Anterior cingulate cortex (tissue), 58 donors: Measurements from ENCODE around the gene MYO1D.
"Not testable (repeated sequence)": the region's sequence is repeated elsewhere in the genome, so short reads cannot be mapped to it uniquely, and the experiment has no call there.

Experiments
- DNase-seq, 58 donors: peaks; one replicate each; lab custom pipeline; 2025; lab: John Stamatoyannopoulos, UW

MYO1D gene

DNA sequence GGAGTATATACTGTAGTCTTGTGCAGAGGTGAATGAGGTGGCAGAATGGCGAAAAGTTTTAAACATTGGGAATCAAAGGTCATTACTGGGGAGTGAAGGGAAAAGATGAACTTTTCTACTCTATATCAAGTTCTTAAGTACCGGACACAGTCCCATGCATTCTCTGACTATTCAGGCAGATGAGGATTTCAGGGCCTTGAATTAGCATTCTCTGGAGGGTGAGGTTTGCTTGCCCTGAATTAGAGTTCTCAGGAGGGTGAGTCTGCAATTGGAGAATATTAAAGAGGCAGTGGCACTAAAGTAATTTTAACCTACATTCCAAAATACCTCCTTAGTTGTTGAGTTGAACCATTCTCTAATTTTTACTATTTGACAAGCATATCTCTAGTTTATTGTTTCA, 423.6 kb downstream of the MYO1D start:
- DNase-seq, result no peak

DNA sequence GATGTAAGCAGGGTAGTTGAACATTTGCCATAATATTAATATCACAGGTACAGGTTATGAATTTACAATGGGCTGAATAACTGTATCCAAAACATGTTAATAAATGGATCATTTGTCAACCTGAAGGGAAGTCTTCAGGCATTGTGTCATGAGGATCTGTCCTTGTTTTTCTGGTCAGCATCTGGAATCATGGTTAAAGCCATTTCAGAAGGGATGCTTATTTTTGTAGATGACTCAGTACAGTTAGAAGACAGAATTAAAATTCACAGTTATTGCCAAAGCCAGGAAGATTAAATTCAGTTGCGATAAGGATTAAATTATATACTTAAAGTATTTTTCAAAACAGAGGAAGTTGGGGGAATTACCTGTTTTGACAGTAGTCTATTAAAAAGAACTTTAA, 424.6 kb downstream of the MYO1D start:
- no peak for DNase-seq

DNA sequence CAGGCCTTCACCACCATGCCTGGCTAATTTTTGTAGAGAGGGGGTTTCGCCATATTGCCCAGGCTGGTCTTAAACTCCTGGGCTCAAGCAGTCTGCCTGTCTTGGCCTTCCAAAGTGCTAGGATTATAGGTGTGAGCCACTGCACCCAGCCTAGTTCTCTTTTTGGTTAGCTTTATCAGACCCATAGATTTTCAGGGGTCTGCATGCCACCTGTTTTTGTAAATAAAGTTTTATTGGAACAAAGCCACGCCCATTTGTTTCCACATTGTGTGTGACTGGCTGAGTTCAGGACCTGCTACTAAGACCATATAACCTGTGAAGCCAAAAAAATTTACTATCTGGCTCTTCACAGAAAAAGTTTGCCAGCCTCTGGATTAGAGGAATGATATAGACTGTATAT, 425.0 kb downstream of the MYO1D start:
- DNase-seq, result no peak

DNA sequence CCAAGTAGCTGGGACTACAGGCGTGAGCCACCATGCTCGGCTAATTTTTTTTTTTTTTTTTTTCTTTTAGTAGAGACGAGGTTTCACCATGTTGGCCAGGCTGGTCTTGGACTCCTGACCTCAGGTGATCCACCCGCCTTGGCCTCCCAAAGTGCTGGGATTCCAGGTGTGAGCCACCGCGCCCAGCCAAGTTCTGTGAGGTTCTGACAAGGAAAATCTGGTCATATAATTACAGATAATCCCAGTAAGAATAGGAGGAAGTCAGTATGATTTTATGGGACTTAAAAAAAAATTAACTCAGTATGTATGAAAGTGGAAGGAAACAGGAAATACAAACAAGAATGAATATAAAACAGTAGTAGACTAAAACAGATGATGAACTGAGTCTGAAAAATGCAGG, 426.5 kb downstream of the MYO1D start:
- not testable (repeated sequence) for DNase-seq

DNA sequence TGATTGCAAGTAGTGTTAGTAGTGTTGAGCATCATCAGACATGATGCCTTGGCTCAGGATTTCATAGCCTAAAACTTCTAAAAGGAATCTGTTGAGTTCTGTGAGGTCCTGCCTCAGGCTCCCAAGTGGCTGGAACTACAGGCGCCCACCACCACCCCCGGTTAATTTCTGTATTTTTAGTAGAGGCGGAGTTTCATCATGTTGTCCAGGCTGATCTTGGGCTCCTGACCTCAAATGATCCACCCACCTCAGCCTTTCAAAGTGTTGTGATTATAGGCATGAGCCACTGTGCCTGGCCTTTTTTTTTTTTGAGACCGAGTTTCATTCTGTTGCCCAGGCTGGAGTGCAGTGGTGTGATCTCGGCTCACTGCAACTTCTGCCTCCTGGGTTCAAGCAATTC, 427.0 kb downstream of the MYO1D start:
- no peak for DNase-seq

DNA sequence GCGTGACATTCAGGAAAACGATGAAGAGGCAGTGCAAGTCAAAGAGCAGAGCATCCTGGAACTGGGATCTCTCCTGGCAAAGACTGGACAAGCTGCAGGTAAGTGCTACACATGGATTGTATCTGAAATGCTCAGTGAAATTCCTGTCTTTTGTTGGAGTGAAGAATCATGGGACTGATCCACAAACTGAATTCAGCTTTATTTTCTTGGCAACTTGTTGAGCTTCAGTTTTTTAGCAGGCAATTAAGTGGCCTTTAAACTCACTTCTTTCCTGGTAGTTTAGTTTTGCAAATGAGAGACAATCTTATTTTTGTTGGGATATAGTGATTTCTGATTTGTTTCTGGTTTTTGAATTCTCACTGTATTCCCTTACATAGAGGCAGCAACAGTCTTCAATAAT, 430.0 kb downstream of the MYO1D start:
- no peak for DNase-seq

DNA sequence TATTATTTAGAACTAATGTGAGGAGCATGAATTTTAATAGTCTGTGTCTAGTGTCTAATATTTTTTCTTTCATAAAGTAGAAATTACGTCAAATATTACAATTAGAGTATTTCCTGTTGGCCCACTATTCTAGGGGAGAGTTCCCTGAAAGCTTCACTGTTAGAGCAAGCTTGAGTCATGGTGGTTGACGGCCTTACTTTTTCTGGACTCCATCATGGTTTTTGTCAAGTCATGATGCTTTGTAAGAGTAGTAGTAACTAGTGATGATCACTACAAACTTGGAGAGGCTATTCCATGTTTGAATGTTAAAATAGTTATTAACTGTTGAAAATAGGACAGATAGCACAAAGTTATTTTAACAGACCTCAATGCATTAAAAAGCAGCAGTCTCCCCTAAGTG, 431.0 kb downstream of the MYO1D start:
- DNase-seq, result no peak

DNA sequence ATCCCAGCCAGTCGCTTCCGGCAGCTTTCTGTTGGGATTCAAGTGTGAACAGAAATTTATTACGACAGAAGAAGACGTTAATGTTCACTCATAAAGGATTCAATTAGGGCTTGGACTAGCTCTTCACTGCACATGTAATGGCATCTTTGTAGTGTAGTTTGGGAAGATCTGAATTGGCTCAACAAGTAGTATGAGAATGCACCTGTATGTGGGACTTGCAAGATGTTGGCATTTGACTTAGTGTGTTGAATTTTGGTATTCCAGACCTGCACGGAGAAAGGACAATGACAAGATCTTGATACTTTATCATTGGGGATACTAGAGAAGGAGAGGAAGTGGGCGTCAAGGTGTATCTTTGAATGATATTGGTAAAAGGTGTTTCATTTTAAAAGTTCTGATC, 431.4 kb downstream of the MYO1D start:
- DNase-seq, result no peak

DNA sequence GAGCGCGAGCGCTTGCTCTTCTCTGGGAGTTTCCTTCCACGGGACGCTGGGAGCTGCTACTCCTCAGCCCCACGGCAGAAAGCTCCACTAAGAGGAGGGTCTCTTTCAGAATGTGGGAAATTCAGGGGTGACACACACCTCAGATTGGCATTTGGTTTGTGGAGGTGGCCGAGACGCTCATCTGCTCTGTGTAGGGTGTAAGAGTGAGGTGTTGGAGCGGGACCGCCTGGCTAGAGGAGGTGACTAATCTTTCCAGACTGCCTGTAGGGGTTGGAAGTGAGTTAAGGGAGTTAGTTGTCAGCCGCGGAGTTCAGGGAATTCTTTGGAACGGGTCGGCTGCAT, 431.9 kb downstream of the MYO1D start:
- DNase-seq, result peak in 18 of 58 donors; percentile 10 to 69 (median 24)

DNA sequence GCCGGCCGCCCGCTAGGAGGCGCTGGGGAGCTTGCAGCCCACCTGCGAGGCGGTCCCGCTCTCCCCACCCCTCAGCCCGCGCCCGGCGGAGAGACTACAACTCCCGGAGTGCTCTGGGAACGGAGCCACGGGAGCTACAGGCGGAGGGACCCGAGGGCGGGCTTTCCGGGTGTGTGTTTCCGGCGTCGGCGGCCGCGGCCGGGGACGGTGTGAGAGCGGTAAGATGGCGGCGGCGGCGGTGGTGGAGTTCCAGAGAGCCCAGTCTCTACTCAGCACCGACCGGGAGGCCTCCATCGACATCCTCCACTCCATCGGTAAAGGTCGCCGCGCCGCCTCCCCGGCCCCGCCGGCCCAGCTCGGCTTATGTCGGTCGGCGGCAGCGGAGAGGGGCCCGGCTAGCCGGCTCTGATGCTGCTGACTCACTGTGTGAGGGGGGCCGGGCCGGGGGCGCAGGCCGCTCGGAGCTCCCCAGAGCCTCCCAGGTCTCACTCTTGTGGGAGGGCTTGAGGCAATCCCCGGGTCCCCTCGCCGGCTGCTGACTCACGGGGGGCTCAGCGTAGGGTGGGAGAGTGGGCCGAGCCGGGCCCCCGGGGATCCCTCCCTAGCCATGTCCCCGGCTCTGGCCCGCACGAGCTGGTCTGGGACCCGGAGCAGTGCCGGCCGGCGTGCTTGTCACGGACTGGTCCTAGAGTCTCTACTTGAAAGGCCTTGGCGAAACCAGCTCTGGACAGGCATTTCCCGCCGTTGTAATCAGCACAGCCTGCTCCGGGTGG, 432.4 kb downstream of the MYO1D start, which contains the start of gene PSMD11:
Gene PSMD11, plus strand, starts transcription at position 210 of the 773 bp plus-strand sequence. Its CDS starts 14 bp downstream, at position 224.
- peak; percentile 57 to 99 (median 93) for DNase-seq

DNA sequence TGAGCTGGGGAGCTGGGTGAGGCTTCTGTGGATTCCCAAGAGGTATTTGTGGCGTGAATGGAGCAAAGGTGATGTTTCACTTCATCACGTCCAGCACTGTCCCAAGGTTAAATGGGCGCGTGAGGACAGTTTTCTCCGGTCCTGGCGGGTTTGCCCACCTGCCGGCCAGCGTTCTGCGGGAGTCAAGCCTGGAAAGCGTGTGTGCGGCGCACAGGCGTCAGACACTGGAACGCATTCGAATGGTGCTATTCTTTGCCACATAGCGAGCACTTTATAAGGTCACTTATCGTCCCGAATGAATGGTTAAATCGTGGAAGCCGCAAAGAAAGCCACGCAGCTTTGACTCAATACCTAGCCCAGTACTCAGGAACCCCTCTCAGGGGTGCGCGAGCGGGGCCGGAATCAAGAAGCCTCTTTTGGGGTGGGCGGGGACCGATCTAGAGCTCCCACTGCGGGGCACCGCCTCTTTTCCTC, 433.1 kb downstream of the MYO1D start:
- peak in 6 of 58 donors; percentile 35 to 60 (median 44) for DNase-seq
